SIG-M5 treated with dmso at 0.1 percent for 504 hours (cell line): ENCODE results near the gene WT1.

Experiments used
- DNase-seq: peaks from one replicate; lab custom pipeline; 2025; ENCODE audit not compliant: unreplicated experiment; lab: John Stamatoyannopoulos, UW

The WT1 gene

DNA sequence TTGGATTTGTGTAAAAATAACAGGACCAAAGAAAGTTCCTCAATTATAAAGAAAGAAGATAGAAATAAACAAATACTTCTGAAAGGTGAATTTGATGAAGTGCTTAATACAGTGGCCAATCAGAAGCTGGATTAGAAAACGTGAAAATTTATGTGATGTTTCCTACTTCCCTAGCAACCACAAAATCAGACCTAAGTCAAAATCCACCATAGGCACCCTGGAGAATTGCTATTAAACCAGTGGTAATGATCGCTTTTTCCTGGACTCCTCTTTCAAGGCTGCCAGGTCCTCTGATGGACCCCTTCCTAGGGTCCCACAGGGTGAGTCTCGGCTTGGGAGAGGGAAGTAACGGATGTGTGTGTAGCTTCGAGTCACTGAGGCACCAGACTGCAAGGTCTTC lies 9.6 kb downstream of the WT1 start:
- no peak for DNase-seq

- DNase-seq = no peak
These were observed 12.8 kb downstream of the WT1 start for GRCh38 chr11:32422545-32422944.

DNA sequence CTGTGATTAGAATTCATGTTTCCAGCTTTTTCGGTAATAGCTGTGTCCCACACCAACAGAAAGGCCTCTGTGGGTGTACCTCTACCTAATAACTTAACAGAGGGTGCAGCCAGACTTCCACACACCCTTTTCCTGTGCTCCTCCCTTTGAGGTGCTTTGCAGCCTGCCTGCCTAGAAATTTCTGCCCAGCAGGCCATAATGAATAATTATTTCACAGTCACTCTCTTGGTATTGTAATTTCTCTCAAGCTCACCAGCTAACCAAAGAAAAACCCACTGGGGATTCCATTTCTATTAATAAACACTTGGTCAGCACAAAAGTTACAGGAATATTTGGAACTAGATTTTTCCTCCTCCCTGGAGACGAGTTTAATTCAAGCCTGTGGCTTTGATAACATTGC lies 13.3 kb downstream of the WT1 start:
- no peak for DNase-seq

DNA sequence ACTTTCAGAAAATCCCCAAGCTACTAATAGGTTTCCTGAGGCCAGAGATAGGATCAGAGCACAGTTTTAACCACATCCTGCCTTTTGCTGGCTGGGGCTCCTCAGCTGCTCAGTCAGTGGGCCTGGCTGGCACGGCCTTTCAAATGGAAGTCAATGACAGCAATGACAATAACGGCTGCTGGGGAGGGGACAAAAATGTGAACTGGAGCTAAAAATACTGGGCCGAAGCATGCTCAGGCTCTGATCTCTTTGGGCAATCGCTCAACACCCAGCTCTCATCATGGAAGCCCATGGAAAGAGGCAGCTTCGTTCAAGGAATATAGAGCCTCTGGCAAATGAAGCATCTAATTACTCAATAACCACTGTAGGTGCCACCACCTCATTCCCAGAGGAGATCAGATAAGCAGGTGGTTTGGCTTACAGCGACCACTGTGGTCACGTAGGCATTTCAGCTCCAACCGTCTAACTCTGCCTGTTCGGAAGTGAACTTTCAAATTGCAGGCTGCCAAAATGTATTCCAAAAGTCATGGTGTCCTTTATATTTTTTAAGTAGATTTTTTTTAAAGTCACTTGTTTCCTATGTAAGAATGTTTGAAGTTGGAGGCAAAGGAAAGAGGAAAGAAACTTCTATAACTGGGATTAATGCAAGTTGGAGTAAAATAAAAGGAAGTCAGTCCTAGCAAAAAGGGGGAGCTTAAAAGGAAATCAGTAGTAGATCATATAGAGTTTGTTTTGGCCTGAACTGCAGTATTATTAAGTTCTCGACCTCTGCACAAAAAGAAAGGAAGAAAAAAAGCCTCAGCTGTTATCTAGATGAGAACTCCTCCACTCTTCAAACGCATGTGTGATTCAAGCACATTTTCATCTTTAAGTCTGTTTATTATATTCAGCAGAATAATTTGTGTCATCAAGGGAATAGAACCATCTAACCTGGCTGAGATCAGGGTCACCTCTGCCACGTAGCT lies 14.1 kb downstream of the WT1 start:
- peak; percentile 64 for DNase-seq

DNA sequence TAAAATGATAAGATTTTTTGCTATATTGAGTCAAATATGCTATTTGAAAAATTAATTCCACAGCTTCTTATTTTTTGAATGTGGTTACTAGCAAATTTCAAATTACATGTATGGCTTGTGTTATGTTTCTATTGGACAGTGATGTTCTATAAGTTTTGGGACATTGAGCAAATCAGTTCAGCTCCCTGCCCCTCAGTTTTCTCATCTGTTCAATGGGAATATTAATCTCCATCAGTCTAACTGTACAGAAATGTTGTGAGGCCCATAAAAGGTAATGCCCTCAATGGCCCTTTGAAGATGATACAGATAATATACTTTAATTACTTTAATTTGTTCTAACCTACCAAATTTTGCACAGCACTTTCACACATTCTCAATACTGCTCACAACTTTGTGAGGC lies 15.2 kb downstream of the WT1 start:
- DNase-seq = no peak

- DNase-seq = no peak
These were observed 16.5 kb downstream of the WT1 start for GRCh38 chr11:32418836-32419235.

DNA sequence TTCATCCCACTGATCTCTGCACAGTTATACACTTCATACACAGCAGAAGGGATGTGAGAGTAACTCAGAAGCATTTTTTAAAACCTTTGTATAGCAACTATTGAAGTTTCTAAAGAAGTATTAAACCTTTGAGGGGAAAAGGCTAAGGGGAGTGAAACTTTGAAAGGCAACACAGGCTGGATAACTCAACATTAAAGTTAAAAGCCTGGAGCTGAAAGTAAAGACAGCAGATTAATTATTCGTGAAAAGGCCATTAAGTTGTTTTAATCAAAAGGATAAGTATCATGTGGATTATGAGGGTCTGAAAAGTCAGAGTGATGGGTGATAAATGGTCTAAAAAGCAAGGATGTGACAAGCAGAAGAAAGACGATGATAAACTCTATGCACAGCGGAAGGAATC lies 17.5 kb downstream of the WT1 start:
- no peak for DNase-seq

DNA sequence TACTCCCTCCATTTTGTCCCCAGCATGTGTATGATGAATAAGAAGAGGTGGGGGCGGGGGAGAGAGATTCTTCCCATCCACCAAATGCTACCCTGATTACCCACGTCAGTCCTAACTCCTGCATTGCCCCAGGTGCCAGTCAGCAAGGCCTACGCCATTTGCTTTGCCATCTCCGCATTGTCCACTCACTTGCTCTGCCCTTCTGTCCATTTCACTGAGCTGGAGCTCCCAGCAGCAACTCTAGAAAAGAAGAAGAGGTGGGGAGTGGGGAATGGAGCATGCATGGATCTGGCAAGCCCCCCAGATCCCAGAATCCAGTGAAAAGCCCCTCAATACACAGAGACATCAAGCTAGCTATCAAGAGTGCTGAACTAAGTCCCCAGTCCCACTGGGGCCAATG lies 19.0 kb downstream of the WT1 start:
- no peak for DNase-seq

- no peak for DNase-seq
These were observed 20.4 kb downstream of the WT1 start for GRCh38 chr11:32414925-32415324.

DNA sequence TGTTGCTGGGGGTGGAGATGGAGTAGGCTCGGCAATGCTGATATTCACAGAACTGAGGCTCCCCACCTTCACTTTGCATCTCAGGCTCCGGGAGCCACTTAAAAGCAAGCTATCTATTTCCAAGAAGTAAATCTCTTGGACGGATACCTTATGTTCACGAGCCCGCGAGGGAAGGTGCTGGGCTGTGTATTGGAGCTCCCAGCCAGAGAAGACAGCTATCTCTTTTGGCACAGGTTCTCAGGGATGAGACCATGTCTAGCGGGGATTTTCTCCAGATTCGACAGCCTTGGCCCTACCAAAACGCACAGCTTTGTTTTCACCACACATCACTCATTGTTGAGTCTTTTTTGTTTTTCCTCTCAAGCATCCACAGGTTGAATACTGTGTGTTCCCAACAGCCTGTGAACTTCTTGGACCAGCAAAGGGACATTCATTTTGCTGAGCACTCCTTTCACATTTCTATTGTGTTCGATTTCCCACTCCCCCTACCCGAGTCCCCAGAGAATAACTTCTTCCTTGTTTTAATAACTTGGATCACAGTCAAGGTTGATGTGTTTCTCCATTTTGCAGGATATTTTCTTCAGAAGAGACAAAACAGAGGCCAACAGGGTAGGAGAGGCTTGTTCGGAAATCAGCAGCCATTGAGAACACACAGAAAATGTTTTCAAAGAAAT lies 23.3 kb downstream of the WT1 start:
- DNase-seq = no peak

DNA sequence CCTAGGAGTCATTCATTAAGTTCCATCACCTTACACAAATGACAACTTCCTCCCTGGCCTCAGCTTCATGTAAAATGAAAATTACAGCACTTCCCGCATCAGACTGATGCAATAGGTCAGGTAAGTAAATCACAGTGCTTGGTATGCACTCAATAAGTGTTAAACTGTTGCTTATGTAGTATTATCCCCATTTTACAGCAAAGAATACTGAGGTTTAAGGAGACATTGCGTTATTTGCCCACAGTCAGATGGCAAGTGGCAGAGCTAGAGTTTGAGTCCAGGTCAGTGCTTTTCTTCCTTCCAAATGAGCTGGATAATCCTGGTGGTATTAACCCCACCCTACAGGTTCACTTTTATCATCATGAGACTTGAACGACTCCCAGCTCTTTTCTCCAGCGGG lies 29.7 kb downstream of the WT1 start:
- no peak for DNase-seq

DNA sequence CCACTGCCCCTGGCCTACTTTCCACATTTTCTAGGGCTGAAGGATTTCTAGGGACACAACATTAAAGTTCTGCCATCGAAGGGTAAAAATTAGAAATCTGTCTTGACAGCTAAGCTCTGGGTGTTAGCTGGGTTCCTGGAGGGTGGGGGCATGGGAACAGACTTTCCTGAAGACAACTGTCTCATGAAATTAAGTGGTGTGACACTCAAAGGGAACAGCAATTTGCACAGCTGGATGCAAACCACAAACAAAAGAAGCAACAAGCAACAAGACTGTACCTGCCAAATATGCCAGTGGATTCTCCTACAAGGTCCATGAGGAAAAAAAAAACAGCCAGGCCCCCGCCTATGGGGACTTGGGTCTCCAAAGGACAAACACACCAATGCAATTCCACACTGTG lies 32.5 kb downstream of the WT1 start:
- DNase-seq = no peak

DNA sequence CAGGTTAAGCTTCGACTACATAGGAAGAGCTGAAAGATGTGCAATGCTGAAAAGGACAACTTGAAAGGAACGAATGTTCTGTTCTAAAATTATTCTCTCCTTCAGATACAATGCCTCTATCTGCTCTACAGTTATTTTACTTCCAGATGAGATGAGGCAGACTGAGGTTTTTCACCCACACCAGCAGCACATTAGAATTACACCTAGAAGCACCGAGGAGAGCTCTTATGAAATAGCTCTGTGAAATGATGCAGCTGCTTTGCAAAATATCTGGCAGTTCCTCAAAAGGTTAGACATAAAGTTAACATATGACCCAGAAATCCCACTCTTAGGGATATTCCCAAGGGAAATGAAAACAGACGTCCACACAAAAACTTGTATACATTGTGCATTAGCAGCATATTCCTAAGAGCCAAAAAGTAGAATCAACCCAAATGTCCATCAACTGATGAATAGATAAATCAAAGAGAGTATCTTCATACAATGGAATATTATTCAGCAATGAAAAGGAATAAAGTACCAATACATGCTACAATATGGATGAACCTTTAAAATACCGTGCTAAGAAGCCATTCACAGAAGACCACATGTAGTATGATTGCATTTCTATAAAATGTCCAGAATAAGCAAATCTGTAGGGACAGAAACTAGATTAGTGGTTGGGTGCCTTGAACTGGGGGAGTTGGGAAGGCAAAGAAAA lies 34.5 kb downstream of the WT1 start:
- no peak for DNase-seq

- DNase-seq = no peak
These were observed 35.1 kb downstream of the WT1 start for GRCh38 chr11:32400196-32400595.

DNA sequence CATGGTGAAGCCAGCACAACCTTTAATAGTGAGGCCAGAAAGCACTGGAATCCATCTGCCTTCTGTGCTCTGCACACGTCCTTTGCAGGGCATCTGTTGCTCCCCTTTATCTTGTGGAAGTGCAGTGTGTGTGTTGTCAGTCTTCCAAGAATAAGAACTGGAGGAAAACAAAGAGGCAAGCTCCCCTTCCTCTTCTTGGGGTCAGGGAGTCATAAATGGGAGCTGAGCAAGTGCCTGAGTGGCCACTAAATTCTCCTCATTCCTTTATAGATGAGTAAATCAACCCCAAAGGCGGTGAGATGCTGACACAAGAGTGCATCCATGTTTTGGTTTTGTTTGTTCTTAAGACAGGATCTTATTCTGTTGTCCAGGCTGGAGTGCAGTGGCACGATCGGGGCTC lies 38.3 kb downstream of the WT1 start:
- no peak for DNase-seq

DNA sequence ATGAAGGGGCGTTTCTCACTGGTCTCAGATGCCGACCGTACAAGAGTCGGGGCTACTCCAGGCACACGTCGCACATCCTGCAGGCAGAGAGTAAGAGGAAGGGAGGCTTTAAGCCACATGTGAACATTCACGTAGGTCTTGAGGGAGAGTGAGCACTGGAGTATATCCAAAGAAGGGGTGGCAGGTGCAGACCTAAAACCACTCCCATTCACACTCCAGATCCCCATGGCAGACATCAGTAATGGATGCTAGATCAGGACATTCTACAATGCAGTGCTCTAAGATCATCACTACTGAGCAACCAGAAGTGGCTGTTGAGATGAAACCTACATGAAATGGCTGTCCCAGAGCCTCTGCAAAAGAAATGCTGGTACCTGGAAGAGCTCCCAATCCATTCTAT lies 39.0 kb downstream of the WT1 start:
- no peak for DNase-seq

DNA sequence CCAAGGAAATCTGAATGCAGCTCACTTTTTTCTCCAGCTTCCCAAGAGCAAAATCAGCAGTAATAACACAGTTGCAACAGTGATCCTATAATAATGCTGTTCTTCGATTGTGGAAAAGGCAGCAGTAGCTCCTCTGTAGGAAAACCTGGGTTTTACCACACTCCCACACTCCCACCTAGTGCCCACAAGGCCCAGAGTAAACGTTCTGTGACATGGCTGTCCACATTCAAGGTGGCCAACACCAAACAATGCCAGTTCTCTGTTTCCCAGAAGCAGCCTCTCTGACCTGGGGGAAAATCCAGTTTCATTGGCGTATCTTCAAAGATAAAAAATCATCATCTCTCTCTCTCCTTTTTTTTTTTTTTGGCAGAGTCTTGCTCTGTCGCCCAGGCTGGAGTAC lies 40.2 kb downstream of the WT1 start:
- no peak for DNase-seq

- DNase-seq = no peak
These were observed 42.5 kb downstream of the WT1 start for GRCh38 chr11:32392840-32393239.

DNA sequence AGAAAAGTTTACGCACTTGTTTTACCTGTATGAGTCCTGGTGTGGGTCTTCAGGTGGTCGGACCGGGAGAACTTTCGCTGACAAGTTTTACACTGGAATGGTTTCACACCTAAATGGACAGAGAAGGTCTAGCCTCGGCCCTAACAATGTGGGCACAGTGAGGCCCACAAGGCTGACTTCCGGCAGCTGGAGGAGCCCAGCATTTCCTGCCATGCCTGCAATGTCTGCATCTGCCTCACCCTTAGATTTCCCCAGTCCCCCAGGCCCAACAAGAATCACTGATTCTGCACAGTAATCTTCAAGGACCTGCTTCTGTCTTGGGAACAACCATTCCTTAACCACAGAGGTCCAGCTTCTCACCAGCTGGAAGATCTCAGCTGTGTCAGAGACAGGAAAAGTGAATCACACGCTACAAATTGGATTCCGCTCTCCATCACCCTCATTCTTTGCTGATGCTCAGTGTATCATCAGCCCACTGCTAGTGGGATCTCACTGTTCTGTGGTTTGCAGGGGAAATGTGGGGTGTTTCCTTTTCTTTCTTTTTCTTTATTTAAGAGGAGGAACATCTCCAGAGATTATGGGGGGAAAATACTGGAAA lies 43.3 kb downstream of the WT1 start:
- DNase-seq = no peak

DNA sequence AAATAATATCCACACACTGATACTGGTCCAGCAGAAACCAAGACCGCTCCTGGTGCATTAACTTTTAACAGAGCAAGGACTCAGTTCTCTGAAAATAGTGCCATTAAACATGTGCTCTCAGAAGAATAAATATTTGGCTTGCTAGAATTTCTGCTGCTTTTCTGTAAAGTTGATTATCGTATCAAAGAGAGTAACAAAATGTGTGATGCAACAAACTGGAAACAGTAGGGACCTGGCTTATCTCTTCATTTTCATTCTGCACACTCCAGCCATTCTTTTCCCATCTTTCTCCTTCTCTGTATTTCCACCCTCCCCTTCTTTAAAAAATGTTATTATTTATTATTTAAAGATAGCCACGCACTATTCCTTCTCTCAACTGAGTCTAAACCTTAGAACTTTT lies 43.9 kb downstream of the WT1 start:
- no peak for DNase-seq

DNA sequence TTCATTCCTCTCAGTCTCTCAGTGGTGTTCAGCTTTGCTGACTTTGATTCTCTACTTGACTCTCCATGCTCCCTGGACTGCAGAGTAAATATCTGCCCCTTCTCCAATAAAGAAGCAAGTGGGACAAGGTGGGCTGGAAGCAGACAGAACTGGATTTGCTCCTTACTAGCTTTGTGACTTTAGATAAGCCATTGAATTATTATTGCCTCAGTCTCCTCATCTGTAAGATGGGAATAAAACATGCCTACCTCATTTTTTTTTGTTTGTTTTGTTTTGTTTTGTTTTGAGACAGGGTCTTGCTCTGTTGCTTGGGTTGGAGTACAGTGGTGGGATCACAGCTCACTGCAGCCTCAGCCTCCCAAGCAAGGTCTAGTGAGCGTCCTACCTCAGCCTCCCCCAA lies 44.6 kb downstream of the WT1 start:
- no peak for DNase-seq
